GM18870 (cell line): ENCODE results near the gene ZFTA.

Experiments used
- ATAC-seq: cut with Tn5 transposase; IDR thresholded peaks from one replicate; pipeline ENCODE4 v1.9.1; 2021; ENCODE audit warnings: moderate library complexity; ENCODE audit not compliant: unreplicated experiment

The ZFTA gene

GRCh38 chr11:63756919-63757761 lies 11.4 kb downstream of the ZFTA start:
- ATAC-seq, result no peak

GRCh38 chr11:63749624-63750023 lies 19.0 kb downstream of the ZFTA start:
- no peak for ATAC-seq

GRCh38 chr11:63747011-63747410 lies 21.6 kb downstream of the ZFTA start:
- ATAC-seq, result no peak

GRCh38 chr11:63745304-63746170 lies 23.0 kb downstream of the ZFTA start:
- no peak for ATAC-seq

- ATAC-seq, result no peak
Measured at GRCh38 chr11:63738720-63739360, 29.7 kb downstream of the ZFTA start.

GRCh38 chr11:63737718-63738117 lies 30.9 kb downstream of the ZFTA start:
- no peak for ATAC-seq

GRCh38 chr11:63736864-63737263 lies 31.7 kb downstream of the ZFTA start:
- no peak for ATAC-seq

- ATAC-seq, result no peak
Measured at GRCh38 chr11:63729326-63729725, 39.2 kb downstream of the ZFTA start.

- no peak for ATAC-seq
Measured at GRCh38 chr11:63720611-63721010, 48.0 kb downstream of the ZFTA start.

GRCh38 chr11:63719987-63720386 lies 48.6 kb downstream of the ZFTA start:
- ATAC-seq, result no peak

- no peak for ATAC-seq
Measured at GRCh38 chr11:63719001-63719400, 49.6 kb downstream of the ZFTA start.
